COR-L47 (cell line): ENCODE data around the gene PTRH1.

Experiments used
- DNase-seq: peaks from one replicate; lab custom pipeline; 2025; lab: John Stamatoyannopoulos, UW

Gene PTRH1

DNA sequence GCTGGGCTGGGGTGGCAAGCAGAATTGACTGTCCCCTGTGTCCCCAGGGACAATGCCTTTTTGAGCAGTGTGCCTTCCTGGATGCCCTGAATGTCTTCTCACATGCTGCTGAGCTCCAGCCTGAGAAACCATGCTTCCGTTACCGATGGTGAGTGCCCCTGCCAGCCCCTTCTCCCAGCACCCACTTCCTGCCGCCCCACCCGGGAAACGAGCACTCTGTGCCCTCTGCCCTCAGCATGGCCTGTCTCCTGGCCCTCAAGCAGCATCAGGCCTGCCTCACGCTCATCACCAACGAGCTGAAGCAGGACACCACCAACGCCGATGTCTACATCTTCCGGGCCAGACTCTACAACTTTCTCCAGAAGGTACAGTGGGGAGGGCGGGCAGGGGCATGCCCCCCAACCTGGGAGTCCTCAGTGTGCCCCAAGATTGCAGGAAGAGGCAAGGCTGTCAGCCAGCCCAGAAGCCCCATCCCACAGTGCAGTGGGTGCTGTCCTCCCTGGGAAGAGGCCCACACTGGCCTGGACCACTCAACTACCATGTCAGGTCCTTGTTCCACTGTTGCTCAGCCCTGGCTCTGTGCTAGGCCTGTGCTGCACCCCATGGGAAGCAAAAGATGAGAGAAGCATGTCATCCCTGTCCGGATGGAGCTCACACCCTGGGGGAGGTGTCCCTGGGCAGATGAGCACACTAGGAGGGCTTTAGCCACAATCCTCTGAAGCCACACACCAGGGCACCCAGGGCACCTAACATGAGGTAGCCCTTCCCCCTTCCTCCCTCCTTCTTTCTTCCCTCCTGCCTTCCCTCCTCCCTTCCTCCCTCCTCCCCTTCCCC, 4.8 kb upstream of the PTRH1 start:
- DNase-seq: no peak

DNA sequence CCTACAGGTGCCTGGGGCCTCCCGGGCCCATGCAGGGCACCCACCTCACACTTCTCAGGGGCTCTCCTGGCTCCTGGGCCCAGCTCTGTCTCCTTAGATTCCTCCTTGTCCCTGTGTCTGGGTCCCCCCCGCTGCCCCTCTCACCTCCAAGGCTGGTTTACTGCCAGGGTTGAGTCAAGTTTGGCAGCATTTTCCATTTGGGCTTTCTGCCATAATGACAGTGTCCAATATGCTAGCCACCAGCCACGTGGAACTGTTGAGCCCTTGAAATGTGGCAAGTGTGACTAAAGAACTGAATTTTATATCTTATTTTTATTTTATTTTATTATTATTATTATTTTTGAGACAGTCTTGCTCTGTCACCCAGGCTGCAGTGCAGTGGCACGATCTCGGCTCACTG, 2.3 kb upstream of the PTRH1 start:
- no peak for DNase-seq

DNA sequence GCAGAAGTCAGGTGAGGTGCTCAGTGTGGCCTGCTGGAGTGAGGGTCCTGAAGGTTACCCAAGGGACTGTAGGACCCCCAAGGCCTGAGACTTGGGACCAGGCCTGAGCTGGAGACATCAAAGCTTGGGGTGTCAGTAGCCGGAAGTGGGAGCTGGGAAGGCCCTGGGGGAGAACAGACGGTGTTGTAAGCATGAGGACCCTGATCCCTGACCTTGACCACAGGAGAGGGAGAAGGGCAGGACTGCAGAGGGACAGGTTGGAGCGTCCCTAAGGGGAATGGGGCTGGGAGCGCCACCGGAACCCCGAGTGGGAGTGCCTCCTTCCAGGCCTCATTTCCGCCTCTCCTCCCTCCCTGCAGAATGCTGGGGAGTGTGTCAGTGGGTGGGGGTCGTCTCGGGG, 949 bp upstream of the PTRH1 start:
- DNase-seq: no peak

DNA sequence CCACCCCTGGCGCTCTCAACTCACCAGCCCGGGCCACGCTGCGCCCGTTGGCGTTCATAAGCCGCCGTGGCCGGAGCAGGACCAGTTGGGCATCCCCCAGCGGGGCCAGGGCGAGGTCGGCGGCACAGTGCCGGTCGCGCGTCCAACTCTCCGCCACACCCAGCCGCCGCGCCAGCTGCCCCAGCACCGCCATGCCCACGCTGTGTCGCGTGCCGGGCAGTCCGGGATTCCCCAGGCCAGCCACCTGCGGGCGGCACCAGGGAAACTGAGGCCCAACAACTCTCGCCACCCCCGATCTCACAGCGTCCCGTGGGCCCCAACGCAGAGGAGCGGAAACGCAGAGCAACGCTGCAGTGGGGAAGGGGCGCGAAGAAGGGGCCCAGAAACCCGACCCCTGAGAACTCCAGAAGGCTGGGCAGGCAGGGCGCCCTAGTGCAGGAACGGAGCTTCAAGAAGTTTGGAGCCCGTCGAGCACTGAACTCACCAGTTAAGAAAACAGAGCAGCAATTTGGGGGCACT, 453 bp downstream of the PTRH1 start:
- DNase-seq: no peak

DNA sequence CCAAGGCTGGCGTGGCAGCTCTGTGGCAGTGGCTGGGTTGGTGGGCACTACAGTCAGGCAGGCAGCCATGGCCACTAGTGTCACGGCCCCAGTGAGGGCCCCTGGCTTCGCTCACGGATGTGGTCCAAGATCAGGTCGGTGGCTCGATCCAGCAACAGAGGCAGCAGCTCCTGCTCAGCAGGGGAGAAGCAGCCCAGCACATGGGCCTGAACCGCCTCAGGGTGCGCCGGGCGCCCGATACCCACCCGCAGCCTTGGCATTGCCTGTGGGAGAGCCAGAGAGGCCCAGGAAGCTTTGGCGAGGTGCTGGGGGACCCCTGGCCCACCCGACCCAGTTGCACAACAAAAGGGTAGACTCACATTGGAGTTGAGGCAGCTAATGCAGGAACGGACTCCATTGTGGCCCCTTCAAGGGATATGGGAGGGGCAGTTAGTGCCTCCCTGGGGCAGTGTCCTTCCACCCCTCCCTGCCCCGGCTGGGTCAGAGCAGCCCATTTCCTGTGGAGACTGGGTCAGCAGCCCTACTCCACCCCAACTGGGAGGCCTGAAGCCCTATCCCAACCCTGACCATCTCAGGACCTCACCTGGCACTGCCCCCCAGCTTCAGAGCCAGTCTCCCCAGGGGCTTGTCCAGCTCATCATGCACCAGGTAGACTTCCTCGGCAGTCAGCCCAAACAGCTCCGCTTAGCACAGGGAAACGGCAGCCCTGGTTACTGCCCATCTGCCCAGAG, 1.3 kb downstream of the PTRH1 start:
- no peak for DNase-seq

DNA sequence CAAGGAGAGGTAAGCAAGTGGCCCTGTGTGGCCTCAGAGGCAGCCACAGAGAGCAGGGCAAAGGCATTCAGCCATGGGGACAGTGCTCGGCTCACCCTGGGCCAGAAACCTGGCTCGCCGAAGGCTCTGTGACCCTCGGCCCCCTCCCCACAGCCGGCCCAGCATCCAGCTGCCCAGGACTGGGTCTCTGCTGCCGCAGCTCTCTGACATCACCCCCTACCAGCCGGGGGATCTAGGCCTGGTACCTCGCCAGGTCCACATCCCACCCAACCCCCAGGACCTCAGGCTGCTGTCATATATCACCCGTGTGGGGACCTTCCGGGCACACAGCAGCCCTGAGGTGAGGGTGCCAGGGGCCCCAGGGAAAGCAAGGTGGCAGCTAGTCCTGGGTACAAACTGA, 2.6 kb downstream of the PTRH1 start:
- DNase-seq: no peak

DNA sequence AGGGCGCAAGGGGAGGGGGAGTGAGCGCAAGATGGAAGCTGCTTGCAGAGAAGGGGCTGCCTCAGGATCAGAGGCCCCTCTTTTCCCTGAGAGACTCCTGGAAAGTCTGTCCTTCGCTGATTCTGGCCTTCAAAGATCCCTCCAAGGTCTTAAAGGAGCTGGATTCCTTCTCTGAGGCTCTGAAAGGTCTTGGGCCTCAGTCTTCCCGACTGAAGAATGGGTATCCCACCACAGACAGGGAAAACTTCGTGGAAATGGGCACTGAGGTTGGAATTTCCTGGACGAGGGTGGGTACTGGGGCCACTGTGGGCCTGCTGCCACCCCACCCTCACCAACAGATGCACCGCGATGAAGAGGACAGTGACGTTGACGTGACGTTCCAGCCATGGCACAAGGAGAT, 3.1 kb downstream of the PTRH1 start:
- no peak for DNase-seq

DNA sequence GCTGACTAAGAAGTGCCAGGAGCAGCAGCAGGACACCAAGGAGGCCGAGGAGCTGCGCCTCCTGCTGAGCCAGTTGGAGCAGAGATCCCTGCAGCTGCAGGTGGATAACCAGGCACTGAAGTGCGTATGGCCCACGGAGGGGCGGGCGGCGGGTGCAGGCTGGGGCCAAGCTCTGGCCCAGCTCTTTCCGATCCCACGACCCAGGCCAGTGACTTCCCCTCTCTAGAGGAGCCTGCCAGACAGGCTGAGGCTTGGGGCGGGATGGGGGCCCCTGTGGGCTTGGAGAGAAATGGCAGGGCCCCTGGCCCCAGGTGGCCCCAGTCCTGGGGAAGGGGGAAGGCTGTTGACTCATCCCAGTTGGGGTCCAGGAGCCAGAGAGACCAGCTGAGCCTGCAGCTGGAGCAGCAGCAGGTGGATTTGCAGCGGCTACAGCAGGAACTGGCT, 3.6 kb downstream of the PTRH1 start:
- peak; percentile 86 for DNase-seq

DNA sequence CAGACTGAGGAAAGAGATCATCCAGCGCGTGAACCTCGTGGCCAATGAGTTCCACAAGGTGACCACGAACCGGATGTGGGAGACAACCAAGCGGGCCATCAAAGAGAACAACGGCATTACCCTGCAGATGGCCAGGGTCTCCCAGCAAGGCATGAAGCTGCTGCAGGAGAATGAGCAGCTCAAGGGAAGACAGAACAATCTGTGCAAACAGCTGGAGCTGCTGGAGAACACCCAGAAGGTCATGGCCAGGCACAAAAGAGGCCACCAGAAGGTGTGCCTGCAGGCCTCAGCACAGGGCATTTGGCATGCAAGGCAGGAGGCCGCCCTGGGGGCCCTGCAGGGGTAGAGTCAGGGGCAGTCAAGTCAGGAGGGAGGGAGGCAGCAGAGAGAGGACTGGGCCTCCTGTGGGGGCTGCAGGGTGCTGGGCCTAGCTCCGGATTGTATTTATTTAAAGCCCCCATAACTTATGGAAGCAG, 4.2 kb downstream of the PTRH1 start:
- no peak for DNase-seq

DNA sequence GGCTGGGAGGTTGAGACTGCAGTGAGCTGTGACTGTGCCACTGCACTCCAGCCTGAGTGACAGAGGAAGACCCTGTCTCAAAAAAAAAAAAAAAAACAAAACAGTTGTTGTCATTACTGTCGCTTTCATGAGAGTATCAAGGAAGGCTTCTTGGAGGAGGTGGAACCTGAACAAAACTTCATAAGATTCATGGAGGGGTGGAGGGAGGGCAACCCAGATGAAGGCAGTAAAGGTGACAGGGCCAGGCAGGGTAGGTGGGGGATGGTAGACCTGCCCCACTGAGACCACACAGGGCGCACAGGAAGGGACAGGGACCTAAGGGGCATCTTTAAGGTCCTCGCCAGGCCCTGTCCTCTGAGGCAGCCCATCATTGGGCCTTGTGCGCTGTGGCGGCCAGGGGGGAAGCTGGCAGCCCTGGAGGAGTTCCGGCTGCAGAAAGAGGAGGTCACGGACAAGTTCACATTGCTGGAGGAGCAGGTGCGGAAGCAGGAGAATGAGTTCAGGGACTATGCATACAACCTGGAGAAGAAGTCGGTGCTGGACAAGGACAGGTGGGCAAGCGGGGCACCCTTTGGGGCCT, 5.2 kb downstream of the PTRH1 start:
- DNase-seq: no peak

DNA sequence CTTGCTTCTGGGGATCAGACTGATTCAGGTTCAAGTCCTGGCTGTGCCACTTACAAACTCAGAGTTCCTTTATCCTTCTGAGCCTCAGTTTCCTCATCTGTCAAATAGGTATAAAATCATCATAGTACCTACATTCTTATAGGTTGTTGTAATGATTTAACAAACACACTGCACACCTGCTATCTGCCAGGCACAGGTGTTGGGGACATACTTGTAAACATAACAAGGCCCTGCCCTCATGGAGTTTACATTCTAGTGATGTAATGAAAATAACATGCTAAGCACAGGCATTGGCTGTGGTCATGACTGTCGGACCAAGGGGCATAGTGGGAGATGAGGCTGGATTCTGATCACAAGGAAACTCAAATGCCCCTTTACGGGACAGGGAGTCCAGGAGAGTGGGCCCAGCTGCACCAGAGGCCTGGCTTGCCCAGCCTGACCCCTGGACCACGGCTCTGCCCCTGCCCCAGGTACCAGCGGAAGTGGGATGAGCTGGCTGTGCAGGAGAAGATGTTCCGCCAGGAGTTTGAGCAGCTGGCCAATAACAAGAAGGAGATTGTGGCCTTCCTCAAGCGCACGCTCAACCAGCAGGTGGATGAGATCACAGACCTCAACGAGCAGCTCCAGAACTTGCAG, 6.4 kb downstream of the PTRH1 start:
- no peak for DNase-seq

DNA sequence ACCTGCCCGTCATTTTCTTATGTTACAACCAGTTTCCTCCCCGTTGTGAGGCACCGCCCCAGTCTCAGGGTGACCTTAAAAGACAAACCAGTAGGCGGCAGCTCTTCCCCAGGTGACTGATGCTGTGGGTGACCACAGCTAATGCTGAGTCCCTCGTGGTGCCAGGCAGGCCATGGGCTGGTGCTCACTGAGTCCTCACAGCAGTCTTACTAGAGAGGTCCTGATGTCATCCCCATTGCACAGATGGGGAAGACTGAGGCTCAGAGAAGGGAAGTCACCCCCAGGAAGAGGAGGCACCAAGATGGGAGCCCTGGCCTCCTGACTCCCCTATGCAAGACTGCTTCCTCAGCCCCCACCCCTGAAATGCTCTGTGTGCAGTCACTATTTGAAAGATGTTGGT, 7.7 kb downstream of the PTRH1 start:
- DNase-seq: no peak

DNA sequence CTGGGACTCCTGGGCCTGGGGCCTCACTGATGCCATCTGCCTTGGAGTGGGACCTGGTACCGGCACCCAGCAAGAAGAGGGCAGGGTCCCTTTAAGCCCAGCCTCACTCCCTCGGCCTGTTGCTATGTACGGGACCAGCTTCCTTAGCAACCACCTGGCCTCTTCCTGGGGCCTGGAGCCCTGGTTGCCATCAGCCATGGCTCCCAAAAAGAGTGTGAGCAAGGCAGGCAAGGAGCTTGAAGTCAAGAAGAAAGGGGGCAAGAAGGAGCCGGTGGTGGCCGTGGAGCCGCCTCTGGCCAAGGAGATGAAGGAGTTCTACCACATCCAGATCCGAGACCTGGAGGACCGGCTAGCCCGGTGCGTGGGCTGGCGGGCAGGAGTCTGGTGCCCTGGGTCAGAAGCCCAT, 8.6 kb downstream of the PTRH1 start, which contains the start of gene CFAP157:
TSS of gene CFAP157 (plus strand) at position 153 of the 406 bp plus-strand sequence. CDS start at position 197, 44 bp downstream.
- peak; percentile 30 for DNase-seq

DNA sequence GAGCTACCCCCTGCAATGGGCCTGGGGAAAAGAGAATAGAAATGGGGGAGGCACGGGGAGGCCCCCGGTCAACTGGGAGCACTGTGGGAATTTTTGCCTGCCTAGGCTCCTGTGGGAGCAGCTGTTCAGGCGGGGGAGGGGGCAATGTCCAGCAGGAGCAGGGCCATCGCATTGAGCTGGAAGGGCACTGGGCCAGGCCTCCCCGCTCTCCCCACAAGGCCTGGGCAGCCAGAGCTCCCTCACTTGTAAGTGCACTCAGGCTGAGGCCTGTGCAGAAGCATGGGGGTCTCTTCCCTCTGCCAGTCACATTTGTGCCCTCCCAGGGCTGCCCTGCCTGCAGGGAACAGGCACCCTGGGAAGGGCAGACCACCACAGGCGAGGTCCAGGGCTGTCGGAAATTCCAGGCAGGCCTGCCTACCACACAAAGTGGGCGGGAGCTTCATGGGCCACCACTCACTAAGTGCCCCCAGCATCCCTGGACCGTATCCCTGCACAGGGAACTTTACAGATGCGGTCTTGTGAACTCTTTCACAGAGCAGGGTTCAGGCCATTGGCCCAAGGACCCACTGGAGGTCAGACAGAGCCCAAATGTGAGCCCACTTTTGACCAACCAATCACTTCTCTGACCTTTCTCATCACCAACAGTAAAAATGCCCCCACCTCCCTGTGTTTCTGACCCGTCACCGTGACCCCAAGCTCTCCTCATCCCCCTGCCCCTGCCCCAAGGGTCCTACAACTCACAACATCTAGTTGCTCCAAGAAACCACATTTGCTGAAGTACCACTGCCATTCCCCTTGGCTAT, 9.7 kb downstream of the PTRH1 start:
- DNase-seq: no peak

DNA sequence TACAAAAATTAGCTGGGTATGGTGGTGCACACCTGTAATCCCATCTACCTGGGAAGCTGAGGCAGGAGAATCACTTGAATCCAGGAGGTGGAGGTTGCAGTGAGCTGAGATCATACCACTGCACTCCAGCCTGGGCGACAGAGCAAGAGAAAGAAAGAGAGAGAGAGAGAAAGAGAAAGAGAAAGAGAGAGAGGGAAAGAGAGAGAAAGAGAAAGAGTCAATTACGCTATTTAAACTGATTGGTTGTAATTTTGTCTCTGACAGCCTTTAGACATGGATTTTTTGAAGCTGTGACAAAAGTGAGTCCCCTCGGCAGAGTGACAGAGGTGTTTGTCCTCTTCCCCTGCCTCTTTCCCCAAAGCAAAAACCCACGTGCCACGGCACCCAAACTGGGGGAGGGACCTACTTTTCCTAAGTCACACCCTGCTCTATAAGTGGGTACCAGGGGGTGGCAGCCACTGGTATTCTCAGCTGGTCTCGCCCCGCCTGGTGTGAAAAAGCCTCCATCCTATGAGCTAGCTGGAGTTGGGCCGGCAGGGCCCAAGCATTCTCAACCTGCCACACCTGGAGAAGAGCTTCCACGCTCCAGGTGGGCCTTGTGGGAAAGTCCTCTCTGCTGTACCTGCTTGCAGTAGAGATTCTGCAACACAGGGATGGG, 12.0 kb downstream of the PTRH1 start:
- DNase-seq: no peak

DNA sequence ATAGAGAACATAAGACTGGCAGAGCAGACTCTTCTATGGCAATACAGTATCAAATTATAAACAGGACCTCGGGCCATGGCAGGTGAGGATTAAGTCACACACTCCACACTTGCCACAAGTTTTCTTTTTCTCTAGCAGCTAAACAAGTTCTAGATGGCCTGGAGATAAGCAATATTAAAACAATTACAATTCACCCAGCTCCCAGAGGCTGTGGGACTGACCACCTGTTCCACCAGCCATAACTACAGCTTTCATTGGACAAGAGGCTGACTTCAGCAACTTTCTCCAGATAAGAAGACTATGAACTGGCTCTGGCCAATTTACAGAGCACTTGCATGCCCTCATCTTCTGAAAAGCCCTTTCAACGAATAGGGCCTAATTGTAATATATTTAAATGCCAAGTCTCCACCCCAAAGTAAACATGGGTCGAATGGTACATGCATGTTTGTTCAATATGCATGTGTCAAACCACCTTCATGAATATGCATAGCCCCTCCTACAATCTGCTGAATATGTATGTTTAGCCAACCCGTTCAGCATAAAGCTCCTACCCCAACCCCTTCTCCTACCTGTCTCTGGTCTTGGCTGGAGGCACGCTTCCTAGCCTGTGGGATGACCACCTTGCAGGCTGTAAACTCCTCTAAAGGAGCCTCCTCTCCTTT, 14.7 kb downstream of the PTRH1 start:
- DNase-seq: no peak

DNA sequence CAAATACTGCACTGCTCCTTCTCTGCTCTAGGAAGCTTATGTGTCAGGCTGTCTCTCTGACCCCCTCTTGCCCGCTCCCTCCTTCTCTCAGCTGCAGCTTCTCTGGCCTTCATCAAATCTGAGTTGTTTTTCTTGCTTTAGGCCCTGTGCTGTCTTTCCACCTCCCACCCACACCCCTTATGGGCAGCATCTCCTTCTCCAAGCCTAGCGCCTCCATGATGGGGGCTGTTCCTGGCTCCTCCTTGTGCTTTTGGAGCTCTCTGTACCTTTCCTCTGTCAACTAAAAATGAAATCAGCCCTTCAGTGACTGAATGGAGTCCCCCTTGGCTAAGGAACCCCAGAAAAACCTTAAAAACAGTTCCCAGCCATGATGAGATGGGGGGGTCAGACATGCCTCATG, 15.3 kb downstream of the PTRH1 start:
- DNase-seq: no peak

DNA sequence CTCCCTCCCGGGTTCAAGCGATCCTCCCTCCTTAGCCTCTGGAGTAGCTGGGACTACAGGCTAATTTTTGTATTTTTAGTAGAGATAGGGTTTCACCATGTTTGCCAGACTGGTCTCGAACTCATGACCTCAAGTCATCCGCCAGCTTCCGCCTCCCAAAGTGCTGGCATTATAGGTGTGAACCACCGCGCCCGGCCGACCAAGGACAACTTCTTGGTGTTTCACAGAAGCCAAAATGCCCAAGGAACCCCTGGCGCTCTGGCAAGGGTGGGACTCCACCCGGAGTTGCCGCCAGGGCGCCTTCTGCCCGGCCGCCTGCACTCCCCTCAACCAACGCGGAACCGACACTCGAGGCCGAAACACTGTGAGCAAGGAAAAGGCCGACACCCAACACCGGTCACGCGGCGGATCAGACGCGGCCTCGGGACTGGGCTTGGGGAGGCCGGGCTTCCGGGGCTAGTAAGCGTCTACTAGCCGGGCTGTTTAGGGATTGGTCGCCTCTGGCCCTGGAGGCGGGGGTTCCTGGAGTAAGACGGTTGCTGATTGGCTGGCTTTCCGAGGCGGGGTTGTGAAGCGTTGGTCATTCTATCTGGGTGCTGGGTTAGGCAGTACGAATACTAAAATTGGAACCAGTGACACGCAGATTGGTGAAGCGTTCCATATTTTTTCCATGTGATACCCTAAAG, 16.3 kb downstream of the PTRH1 start:
- DNase-seq: no peak

DNA sequence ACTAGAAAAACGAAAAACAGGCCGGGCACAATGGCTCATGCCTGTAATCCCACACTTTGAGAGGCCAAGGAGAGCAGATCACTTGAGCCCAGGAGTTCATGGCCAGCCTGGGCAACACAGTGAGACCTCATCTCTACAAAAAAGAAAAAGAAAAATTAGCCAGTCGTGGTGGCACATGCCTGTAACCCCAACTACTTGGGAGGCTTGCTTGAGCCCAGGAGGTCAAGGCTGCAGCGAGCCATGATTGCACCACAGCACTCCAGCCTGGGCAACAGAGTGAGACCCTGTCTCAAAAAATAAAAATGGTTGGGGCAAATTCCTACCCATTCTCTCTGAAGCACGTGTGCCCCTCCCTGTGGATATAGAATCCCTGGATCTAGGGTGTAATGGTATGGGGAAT, 17.1 kb downstream of the PTRH1 start:
- DNase-seq: no peak

DNA sequence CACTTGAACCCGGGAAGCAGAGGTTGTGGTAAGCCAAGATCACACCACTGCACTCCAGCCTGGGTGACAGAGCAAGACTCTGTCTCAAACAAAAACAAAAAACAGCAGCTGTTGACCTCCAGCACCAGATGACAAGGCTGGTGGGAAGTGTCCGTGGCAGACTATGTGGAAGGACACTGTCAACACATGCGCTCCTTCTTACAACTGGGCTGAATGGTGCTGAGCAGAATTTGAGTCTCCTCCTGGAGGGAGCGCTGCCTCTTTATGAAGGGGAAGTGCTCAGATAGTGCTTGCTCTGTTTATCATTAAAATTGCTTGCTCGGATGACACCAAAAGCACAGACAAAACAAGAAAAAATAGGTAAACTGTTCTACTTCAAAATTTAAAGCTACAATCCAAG, 17.9 kb downstream of the PTRH1 start:
- DNase-seq: no peak
